B cell (primary cell): Measurements from ENCODE around the gene GABRR2. TPM values are rescaled to one million over a fixed set of nuclear protein-coding genes. Genes with fewer than 3 reads are reported as not detected.

ENCODE experiments used
- ATAC-seq: fragments of 200-7000 bp; cut with Tn5 transposase; one replicate; pipeline ENCODE4 v1.10.0; 2021; ENCODE audit warnings: low read depth, mild to moderate bottlenecking, moderate number of reproducible peaks, moderate library complexity
- CTCF ChIA-PET: fragments of 350-600 bp; sonication (Branson Sonifier 250); formaldehyde crosslinking; loops from one replicate; lab custom pipeline; 2021; ENCODE audit warnings: antibody characterized with exemption, inconsistent platforms; lab: Charles Lee
- POLR2A ChIA-PET: fragments of 350-600 bp; sonication (Branson Sonifier 250); formaldehyde crosslinking; loops from one replicate; lab custom pipeline; 2021; ENCODE audit warnings: antibody characterized with exemption; lab: Charles Lee
- DNase-seq: peaks from one replicate; pipeline ENCODE4 v3.0.0; 2013
- H2AFZ ChIP-seq: 2 replicates; pipeline ENCODE4 v1.6.1; 2012; ENCODE audit warnings: mild to moderate bottlenecking, low read depth, low read length; ENCODE audit not compliant: insufficient read depth, poor library complexity, severe bottlenecking
- H3K27ac ChIP-seq, 2 donors: 1 replicate in 1 of 2; 2 replicates in 1 of 2; pipeline ENCODE4 v1.5.1; 2012 to 2013; ENCODE audit warnings: low read length in 2 of 2, mild to moderate bottlenecking in 2 of 2, moderate library complexity in 1 of 2
- H3K27me3 ChIP-seq, 4 experiments: fragments of 200-600 bp in 1 of 4; sonication (generic) in 1 of 4; replicated peaks in 1 of 4; 1 replicate in 2 of 4; 2 replicates in 2 of 4; pipeline versions ENCODE4 v1.6.1 to v1.7.0; 2013 to 2016; ENCODE audit warnings: low read length in 3 of 4, mild to moderate bottlenecking in 2 of 4, mixed read lengths in 1 of 4, moderate library complexity in 1 of 4; ENCODE audit not compliant: insufficient read depth in 4 of 4, control insufficient read depth in 3 of 4; ENCODE audit errors: control extremely low read depth in 1 of 4
- H3K36me3 ChIP-seq, 2 experiments: replicated peaks in 1 of 2; 1 replicate in 1 of 2; 2 replicates in 1 of 2; pipeline versions ENCODE4 v1.6.1 to v1.7.1; 2013; ENCODE audit warnings: low read length in 1 of 2; ENCODE audit not compliant: insufficient read depth in 2 of 2, control insufficient read depth in 1 of 2; ENCODE audit errors: control extremely low read depth in 1 of 2, extremely low read depth in 1 of 2
- H3K4me1 ChIP-seq, 2 donors: fragments of 200-600 bp in 1 of 2; sonication (generic) in 1 of 2; 1 replicate in 1 of 2; 2 replicates in 1 of 2; pipeline versions ENCODE4 v1.5.1 to v1.6.1; 2013 to 2017; ENCODE audit warnings: low read length in 2 of 2; ENCODE audit not compliant: control insufficient read depth in 2 of 2, insufficient read depth in 2 of 2
- H3K4me2 ChIP-seq: replicated peaks from 2 replicates; pipeline ENCODE3; 2012; ENCODE audit warnings: mild to moderate bottlenecking, low read depth, low read length; ENCODE audit not compliant: poor library complexity, severe bottlenecking
- H3K4me3 ChIP-seq, 5 experiments: fragments of 200-600 bp in 1 of 5; sonication (generic) in 1 of 5; 1 replicate in 3 of 5; 2 replicates in 2 of 5; pipeline versions ENCODE4 v1.5.1 to v1.7.0; 2011 to 2016; ENCODE audit warnings: low read length in 4 of 5, mild to moderate bottlenecking in 4 of 5, low read depth in 2 of 5, control low read depth in 1 of 5, moderate library complexity in 1 of 5; ENCODE audit not compliant: insufficient read depth in 1 of 5; ENCODE audit errors: control extremely low read depth in 1 of 5, extremely low read depth in 1 of 5
- H3K79me2 ChIP-seq: fragments of 200-600 bp; sonication (generic); one replicate; pipeline ENCODE4 v1.6.0; 2016; ENCODE audit warnings: low read length; ENCODE audit not compliant: control insufficient read depth, insufficient read depth
- H3K9ac ChIP-seq: fragments of 200-600 bp; sonication (generic); 2 replicates; pipeline ENCODE4 v1.6.1; 2017; ENCODE audit warnings: mild to moderate bottlenecking, low read length, moderate library complexity
- H3K9me3 ChIP-seq, 3 donors: one replicate each; pipeline versions ENCODE4 v1.6.1 to v1.7.1; 2013; ENCODE audit warnings: low read length in 2 of 3; ENCODE audit not compliant: control insufficient read depth in 2 of 3, insufficient read depth in 1 of 3; ENCODE audit errors: control extremely low read depth in 1 of 3
- H4K20me1 ChIP-seq: 2 replicates; pipeline ENCODE4 v1.6.0; 2012; ENCODE audit warnings: mild to moderate bottlenecking, low read length; ENCODE audit not compliant: insufficient read depth, control insufficient read depth, poor library complexity, severe bottlenecking
- H3K27ac Mint-ChIP-seq: one replicate; pipeline ENCODE4 v1.8.0; 2021; ENCODE audit warnings: mixed read lengths
- H3K27me3 Mint-ChIP-seq: one replicate; pipeline ENCODE4 v1.8.0; 2021; ENCODE audit warnings: mixed read lengths
- H3K4me1 Mint-ChIP-seq: one replicate; pipeline ENCODE4 v1.8.0; 2021; ENCODE audit warnings: mixed read lengths
- H3K4me3 Mint-ChIP-seq: one replicate; pipeline ENCODE4 v1.8.0; 2021; ENCODE audit warnings: mixed read lengths
- H3K9me3 Mint-ChIP-seq: one replicate; pipeline ENCODE4 v1.8.0; 2022; ENCODE audit warnings: mixed read lengths; ENCODE audit not compliant: insufficient read depth
- CTCF ChIP-seq: fragments of 200-600 bp; IDR thresholded peaks from one replicate; pipeline ENCODE4 v1.8.0; 2022; ENCODE audit warnings: antibody characterized with exemption, mild to moderate bottlenecking
- EZH2 ChIP-seq: IDR thresholded peaks from 2 replicates; pipeline ENCODE4 v1.6.1; 2012; ENCODE audit warnings: borderline replicate concordance, low read depth, mild to moderate bottlenecking, moderate library complexity, low read length; ENCODE audit not compliant: insufficient read depth, poor library complexity, severe bottlenecking
- WGBS: methylation state at CpG from one replicate; pipeline ENCODE4 v1.1.5; 2013; ENCODE audit warnings: missing lambda C conversion rate; ENCODE audit not compliant: insufficient coverage; 5-methylcytosine and 5-hydroxymethylcytosine counted together
- intact Hi-C: fragments of 100-400 bp; cut with micrococcal nuclease; formaldehyde crosslinking; loops from one replicate; pipeline ENCODE4 v1.10.0; 2022
- polyA plus RNA-seq: library from polyadenylated mRNA; depleted of rRNA; stranded (reverse); fragments of >200 nt; gene quantifications from 2 replicates; pipeline ENCODE4 v1.2.3, GENCODE V29; 2012
- total RNA-seq, 2 donors: library from RNA; stranded (reverse); fragments of 120-200 nt in 1 of 2; gene quantifications; 1 replicate in 1 of 2; 2 replicates in 1 of 2; pipeline versions ENCODE4 v1.2.3 to v1.2.4, GENCODE V29; 2013 to 2022

The GABRR2 gene
- total and polyA plus RNA-seq, 2 donors (not counting 1 experiment from before 2014, with no cell fraction given) = 0.59 to 4.7 TPM

DNA sequence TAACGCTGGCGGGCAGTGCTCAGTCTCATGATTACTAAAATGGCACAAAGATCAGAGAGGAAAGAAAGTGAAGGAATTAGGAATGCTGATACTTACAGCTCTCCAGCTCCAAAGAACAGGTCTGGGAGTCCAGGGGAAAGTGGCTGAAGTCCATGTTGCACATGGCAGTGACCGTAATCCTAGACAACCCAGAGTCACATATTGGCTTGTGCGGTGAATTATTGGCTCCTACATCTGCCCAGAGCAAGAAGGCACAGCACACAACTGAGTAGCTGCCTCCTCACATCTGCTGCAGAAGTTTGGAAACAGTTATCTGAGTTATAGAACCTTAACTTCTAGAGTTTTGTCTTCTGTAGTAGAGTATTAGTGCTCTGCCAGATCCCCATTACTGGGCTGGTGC, 47.2 kb downstream of the GABRR2 start:
- H4K20me1 ChIP-seq = no peaks in the 10 kb centered on the region
- ATAC-seq (no peak), DNase-seq (no peak)
- Mint-ChIP-seq H3K4me3 (no peak overlapping the region), H3K9me3 (no peaks in the 10 kb centered on the region), H3K4me1 (peaks cover 13% of the 10 kb centered on the region), H3K27me3 (no peaks in the 10 kb centered on the region), H3K27ac (no peak overlapping the region)
- TF ChIP-seq EZH2 (no peak), CTCF (no peak)
- intact Hi-C loops = no loop called here
- CTCF ChIA-PET = no interaction called here
- H3K4me1 ChIP-seq = peaks cover 10 to 14% of the 10 kb centered on the region in 2 donors
- no peaks in the 10 kb centered on the region for H3K9me3 ChIP-seq
- no peak overlapping the region for H3K4me3 ChIP-seq
- H3K79me2 ChIP-seq = no peaks in the 10 kb centered on the region
- H3K9ac ChIP-seq = no peak overlapping the region
- no peak overlapping the region for H3K27ac ChIP-seq
- H2AFZ ChIP-seq = no peak overlapping the region
- 100% methylated on average over 2 of the region's 4 CpGs for WGBS
- no peak overlapping the region for H3K4me2 ChIP-seq
- no peaks in the 10 kb centered on the region for H3K27me3 ChIP-seq
- POLR2A ChIA-PET = no interaction called here
- H3K36me3 ChIP-seq = no peaks in the 10 kb centered on the region

DNA sequence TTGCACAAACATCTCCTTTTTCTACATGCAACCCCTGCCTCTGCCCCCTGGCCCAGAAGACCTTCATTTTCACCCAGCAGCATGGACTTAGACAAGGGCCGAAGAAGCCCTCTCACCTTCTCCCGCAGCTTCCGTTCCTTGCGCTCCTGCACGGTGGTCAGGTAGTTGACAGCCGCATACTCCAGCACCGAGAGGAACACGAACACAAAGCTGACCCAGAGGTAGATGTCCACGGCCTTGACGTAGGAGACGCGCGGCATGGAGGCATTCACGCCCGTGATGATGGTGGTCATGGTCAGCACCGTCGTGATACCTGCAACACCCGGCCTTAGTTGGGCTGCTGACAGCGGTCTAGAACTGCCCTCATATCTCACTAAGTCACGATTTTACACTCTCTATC, 50.8 kb downstream of the GABRR2 start:
- POLR2A ChIA-PET = no interaction called here
- no peaks in the 10 kb centered on the region for H3K9me3 Mint-ChIP-seq
- H3K9ac ChIP-seq = no peak overlapping the region
- no peak overlapping the region for H3K27ac Mint-ChIP-seq
- DNase-seq (no peak), ATAC-seq (no peak)
- H3K27me3 ChIP-seq = no peaks in the 10 kb centered on the region
- no peak overlapping the region for H2AFZ ChIP-seq
- intact Hi-C loops = no loop called here
- H4K20me1 ChIP-seq = no peaks in the 10 kb centered on the region
- H3K4me3 ChIP-seq = no peak overlapping the region
- no peaks in the 10 kb centered on the region for H3K36me3 ChIP-seq
- H3K4me1 ChIP-seq = peaks cover 0 to 8% of the 10 kb centered on the region in 2 donors
- H3K4me1 Mint-ChIP-seq = peaks cover 12% of the 10 kb centered on the region
- no peak overlapping the region for H3K4me3 Mint-ChIP-seq
- CTCF ChIA-PET = no interaction called here
- H3K27ac ChIP-seq = no peak overlapping the region
- WGBS = 97% methylated on average over 19 of the region's 20 CpGs
- H3K27me3 Mint-ChIP-seq = no peaks in the 10 kb centered on the region
- H3K9me3 ChIP-seq = no peaks in the 10 kb centered on the region
- H3K4me2 ChIP-seq = no peak overlapping the region
- no peaks in the 10 kb centered on the region for H3K79me2 ChIP-seq
- no peak for TF ChIP-seq CTCF
- no peak for TF ChIP-seq EZH2
